HepG2 (cell line): ENCODE results near the gene SPON1. TPM values are rescaled to one million over a fixed set of nuclear protein-coding genes. Genes with fewer than 3 reads are reported as not detected.

Experiments
- BCL6 ChIP-seq: IDR thresholded peaks from 2 replicates; pipeline ENCODE4 v1.6.1; 2016; ENCODE audit warnings: missing genetic modification reagents, missing compliant biosample characterization
- GATA4 ChIP-seq: sonication (generic); IDR thresholded peaks from 2 replicates; pipeline ENCODE4 v1.6.1; 2016; ENCODE audit warnings: antibody characterized with exemption, low read depth, borderline replicate concordance
- KDM4B ChIP-seq: sonication (generic); formaldehyde crosslinking; IDR thresholded peaks from 2 replicates; pipeline ENCODE4 v1.4.0; 2020; ENCODE audit warnings: missing genetic modification reagents
- PRPF4 ChIP-seq: fragments of 200-400 bp; formaldehyde crosslinking; IDR thresholded peaks from 2 replicates; pipeline ENCODE4 v1.6.1; 2016; ENCODE audit warnings: low read length, low read depth; ENCODE audit not compliant: poor library complexity, severe bottlenecking
- SIX4 ChIP-seq: sonication (generic); formaldehyde crosslinking; IDR thresholded peaks from 2 replicates; pipeline ENCODE4 v1.4.0; 2020; ENCODE audit warnings: missing genetic modification reagents
- TBP ChIP-seq: sonication (generic); formaldehyde crosslinking; IDR thresholded peaks from 2 replicates; pipeline ENCODE4 v1.5.0; 2020; ENCODE audit warnings: missing genetic modification reagents
- TRIM22 ChIP-seq: fragments of 450-650 bp; IDR thresholded peaks from 2 replicates; pipeline ENCODE4 v1.6.1; 2017
- ZMYM4 ChIP-seq: sonication (generic); formaldehyde crosslinking; IDR thresholded peaks from 2 replicates; pipeline ENCODE4 v1.8.1; 2023; ENCODE audit warnings: mild to moderate bottlenecking, missing genetic modification reagents
- ZNF205 ChIP-seq: IDR thresholded peaks from 2 replicates; pipeline ENCODE4 v1.6.1; 2018; ENCODE audit warnings: missing biosample characterization, missing genetic modification reagents
- polyA plus RNA-seq, 8 experiments: library from polyadenylated mRNA; depleted of rRNA in 3 of 8; stranded (reverse) in 7 of 8; unstranded in 1 of 8; fragments of >200 nt; fragmentation: Illumina TruSeq in 4 of 8; extraction: Trizol in 4 of 8; gene quantifications; 2 replicates each; pipeline versions ENCODE4 v1.2.1 to v1.2.3, GENCODE V29; 2011 to 2016; ENCODE audit warnings: low read depth in 4 of 8, missing spikeins in 1 of 8, mixed read lengths in 1 of 8; ENCODE audit not compliant: insufficient read depth in 1 of 8
- total RNA-seq, 5 experiments: library from RNA; depleted of rRNA; stranded (reverse); fragments of >200 nt; fragmentation: Illumina TruSeq; extraction: Trizol; gene quantifications; 2 replicates each; pipeline ENCODE4 v1.2.3, GENCODE V29; 2016; ENCODE audit warnings: low read depth in 1 of 5
- TF ChIP-seq, protein P1 (sequence below): sonication (generic); formaldehyde crosslinking; IDR thresholded peaks from 2 replicates; pipeline ENCODE4 v1.5.0; 2020; ENCODE audit warnings: mild to moderate bottlenecking, missing genetic modification reagents
- TF ChIP-seq, protein P2 (sequence below): IDR thresholded peaks from 2 replicates; pipeline ENCODE4 v1.6.1; 2016

SPON1 gene
- total and polyA plus RNA-seq, 2 of the 13 experiments (the other 11 are each of a cell fraction or from before 2014, with no cell fraction given): not detected

- no peak for TF ChIP-seq BCL6 (CRISPR knock-in tag)
- TF ChIP-seq GATA4: no peak
- TF ChIP-seq PRPF4: no peak
- no peak for TF ChIP-seq TRIM22
- TF ChIP-seq, protein P1, sequence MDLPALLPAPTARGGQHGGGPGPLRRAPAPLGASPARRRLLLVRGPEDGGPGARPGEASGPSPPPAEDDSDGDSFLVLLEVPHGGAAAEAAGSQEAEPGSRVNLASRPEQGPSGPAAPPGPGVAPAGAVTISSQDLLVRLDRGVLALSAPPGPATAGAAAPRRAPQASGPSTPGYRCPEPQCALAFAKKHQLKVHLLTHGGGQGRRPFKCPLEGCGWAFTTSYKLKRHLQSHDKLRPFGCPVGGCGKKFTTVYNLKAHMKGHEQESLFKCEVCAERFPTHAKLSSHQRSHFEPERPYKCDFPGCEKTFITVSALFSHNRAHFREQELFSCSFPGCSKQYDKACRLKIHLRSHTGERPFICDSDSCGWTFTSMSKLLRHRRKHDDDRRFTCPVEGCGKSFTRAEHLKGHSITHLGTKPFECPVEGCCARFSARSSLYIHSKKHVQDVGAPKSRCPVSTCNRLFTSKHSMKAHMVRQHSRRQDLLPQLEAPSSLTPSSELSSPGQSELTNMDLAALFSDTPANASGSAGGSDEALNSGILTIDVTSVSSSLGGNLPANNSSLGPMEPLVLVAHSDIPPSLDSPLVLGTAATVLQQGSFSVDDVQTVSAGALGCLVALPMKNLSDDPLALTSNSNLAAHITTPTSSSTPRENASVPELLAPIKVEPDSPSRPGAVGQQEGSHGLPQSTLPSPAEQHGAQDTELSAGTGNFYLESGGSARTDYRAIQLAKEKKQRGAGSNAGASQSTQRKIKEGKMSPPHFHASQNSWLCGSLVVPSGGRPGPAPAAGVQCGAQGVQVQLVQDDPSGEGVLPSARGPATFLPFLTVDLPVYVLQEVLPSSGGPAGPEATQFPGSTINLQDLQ (CRISPR knock-in tag): no peak
- TF ChIP-seq TBP (CRISPR knock-in tag): no peak
- TF ChIP-seq ZNF205 (CRISPR knock-in tag): no peak
- no peak for TF ChIP-seq SIX4 (CRISPR knock-in tag)
- TF ChIP-seq, protein P2, sequence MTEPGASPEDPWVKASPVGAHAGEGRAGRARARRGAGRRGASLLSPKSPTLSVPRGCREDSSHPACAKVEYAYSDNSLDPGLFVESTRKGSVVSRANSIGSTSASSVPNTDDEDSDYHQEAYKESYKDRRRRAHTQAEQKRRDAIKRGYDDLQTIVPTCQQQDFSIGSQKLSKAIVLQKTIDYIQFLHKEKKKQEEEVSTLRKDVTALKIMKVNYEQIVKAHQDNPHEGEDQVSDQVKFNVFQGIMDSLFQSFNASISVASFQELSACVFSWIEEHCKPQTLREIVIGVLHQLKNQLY (CRISPR knock-in tag): no peak
- TF ChIP-seq KDM4B (CRISPR knock-in tag): no peak
- no peak for TF ChIP-seq ZMYM4 (CRISPR knock-in tag)
These were observed 174.0 kb downstream of the SPON1 start (continued) for GRCh38 chr11:14136561-14136960.
